ENCODE measurements around the gene ANXA11. TPM values are rescaled to one million over a fixed set of nuclear protein-coding genes. Genes with fewer than 3 reads are reported as not detected.
"Not testable (repeated sequence)": the region's sequence is repeated elsewhere in the genome, so short reads cannot be mapped to it uniquely, and the experiment has no call there.

Gene ANXA11
- total and polyA plus RNA-seq, 2 experiments from 2014 or later, result 42.3 to 70.0 TPM

GRCh38 chr10:80247611-80248010 lies 42.3 kb upstream of the ANXA11 start:
- not testable (repeated sequence) for H3K36me3 Mint-ChIP-seq (ENCODE audit: low read depth); H2AFZ ChIP-seq; H3K4me3 Mint-ChIP-seq; H3K4me1 ChIP-seq (ENCODE audit: insufficient read depth); H4K20me1 ChIP-seq (replicated peaks; ENCODE audit: insufficient read depth); H3K27me3 ChIP-seq (ENCODE audit: insufficient read depth); H3K4me3 ChIP-seq; H3K27ac Mint-ChIP-seq; H3K4me1 Mint-ChIP-seq; H3K9me3 Mint-ChIP-seq; DNase-seq (ENCODE audit: low spot score); ATAC-seq; H3K27ac ChIP-seq (ENCODE audit: low read depth); H3K36me3 ChIP-seq (ENCODE audit: insufficient read depth); H3K4me2 ChIP-seq; H3K79me2 ChIP-seq (replicated peaks; ENCODE audit: insufficient read depth); H3K9me2 ChIP-seq (ENCODE audit: insufficient read depth); H3K27me3 Mint-ChIP-seq (ENCODE audit: insufficient read depth, low read depth, poor library complexity); H3F3A ChIP-seq (replicated peaks; ENCODE audit: low read depth)

DNA sequence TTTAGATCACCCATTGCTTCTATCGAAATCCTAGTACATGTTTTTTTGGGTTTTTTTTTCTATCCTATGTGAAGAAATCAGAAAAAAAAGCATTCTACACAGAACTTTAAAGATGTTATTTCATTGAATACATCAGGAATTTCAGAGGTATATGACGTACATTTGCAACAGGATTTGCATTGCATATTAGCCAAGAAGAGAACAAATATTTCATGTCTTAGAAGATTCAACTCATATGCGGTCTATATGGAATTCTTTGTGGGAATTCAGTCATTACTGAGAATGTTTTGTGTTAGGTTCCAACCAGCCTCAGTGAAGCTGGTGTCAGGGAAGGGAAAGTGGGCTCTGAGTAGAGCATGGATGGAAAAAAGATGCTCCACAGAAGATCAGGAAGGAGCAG lies 39.0 kb upstream of the ANXA11 start:
- H3K4me1 ChIP-seq (ENCODE audit: insufficient read depth); DNase-seq (ENCODE audit: low spot score); H3K27me3 ChIP-seq (ENCODE audit: insufficient read depth); H3K9me2 ChIP-seq (ENCODE audit: insufficient read depth); H3K4me3 ChIP-seq; ATAC-seq; H3K36me3 Mint-ChIP-seq (ENCODE audit: low read depth); H3K27ac ChIP-seq (ENCODE audit: low read depth); H3F3A ChIP-seq (replicated peaks; ENCODE audit: low read depth); H3K4me2 ChIP-seq; H3K27me3 Mint-ChIP-seq (ENCODE audit: insufficient read depth, low read depth, poor library complexity); H4K20me1 ChIP-seq (replicated peaks; ENCODE audit: insufficient read depth); H2AFZ ChIP-seq; H3K9me3 Mint-ChIP-seq; H3K4me3 Mint-ChIP-seq; H3K79me2 ChIP-seq (replicated peaks; ENCODE audit: insufficient read depth); H3K27ac Mint-ChIP-seq; H3K4me1 Mint-ChIP-seq; H3K36me3 ChIP-seq (ENCODE audit: insufficient read depth): not testable (repeated sequence)

DNA sequence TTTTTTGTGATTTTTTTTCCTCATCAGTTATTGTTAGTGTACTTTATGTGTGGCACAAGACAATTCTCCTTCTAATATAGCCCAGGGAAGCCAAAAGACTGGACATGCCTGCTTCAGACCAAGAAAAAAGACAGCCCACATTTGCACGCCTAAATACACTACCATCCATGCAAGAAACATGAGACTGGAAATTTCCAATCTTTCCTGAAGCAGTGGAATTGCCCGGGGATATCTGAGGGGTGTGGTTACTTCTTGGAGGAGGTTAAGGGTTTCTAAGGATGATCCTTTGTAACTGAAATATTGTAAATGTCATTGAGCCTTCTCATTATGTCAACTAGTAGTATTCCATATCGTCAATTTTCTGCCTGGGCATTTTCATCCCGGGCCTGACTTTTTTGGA lies 37.0 kb upstream of the ANXA11 start:
- H3K9me3 Mint-ChIP-seq; ATAC-seq; H3K27ac ChIP-seq (ENCODE audit: low read depth); H3K36me3 ChIP-seq (ENCODE audit: insufficient read depth); H3K4me3 Mint-ChIP-seq; H3K4me1 Mint-ChIP-seq; H4K20me1 ChIP-seq (replicated peaks; ENCODE audit: insufficient read depth); H3K27me3 Mint-ChIP-seq (ENCODE audit: insufficient read depth, low read depth, poor library complexity); H3K4me2 ChIP-seq; H3K36me3 Mint-ChIP-seq (ENCODE audit: low read depth); H3K79me2 ChIP-seq (replicated peaks; ENCODE audit: insufficient read depth); H3K27ac Mint-ChIP-seq; H3K4me1 ChIP-seq (ENCODE audit: insufficient read depth); H3K9me2 ChIP-seq (ENCODE audit: insufficient read depth); H3F3A ChIP-seq (replicated peaks; ENCODE audit: low read depth); H2AFZ ChIP-seq; DNase-seq (ENCODE audit: low spot score); H3K27me3 ChIP-seq (ENCODE audit: insufficient read depth); H3K4me3 ChIP-seq: not testable (repeated sequence)

- not testable (repeated sequence) for H3K27me3 Mint-ChIP-seq (ENCODE audit: insufficient read depth, low read depth, poor library complexity); H3K4me1 Mint-ChIP-seq; H3K36me3 ChIP-seq (ENCODE audit: insufficient read depth); H3K4me1 ChIP-seq (ENCODE audit: insufficient read depth); H3K27ac ChIP-seq (ENCODE audit: low read depth); H3F3A ChIP-seq (replicated peaks; ENCODE audit: low read depth); H3K9me2 ChIP-seq (ENCODE audit: insufficient read depth); H3K36me3 Mint-ChIP-seq (ENCODE audit: low read depth); H3K4me3 ChIP-seq; H3K9me3 Mint-ChIP-seq; H3K79me2 ChIP-seq (replicated peaks; ENCODE audit: insufficient read depth); H4K20me1 ChIP-seq (replicated peaks; ENCODE audit: insufficient read depth); H3K27me3 ChIP-seq (ENCODE audit: insufficient read depth); H3K27ac Mint-ChIP-seq; H2AFZ ChIP-seq; H3K4me3 Mint-ChIP-seq; H3K4me2 ChIP-seq
- peak; percentile 5 for DNase-seq (ENCODE audit: low spot score)
- ATAC-seq, result peak; percentile 77
- TF ChIP-seq, protein P1, sequence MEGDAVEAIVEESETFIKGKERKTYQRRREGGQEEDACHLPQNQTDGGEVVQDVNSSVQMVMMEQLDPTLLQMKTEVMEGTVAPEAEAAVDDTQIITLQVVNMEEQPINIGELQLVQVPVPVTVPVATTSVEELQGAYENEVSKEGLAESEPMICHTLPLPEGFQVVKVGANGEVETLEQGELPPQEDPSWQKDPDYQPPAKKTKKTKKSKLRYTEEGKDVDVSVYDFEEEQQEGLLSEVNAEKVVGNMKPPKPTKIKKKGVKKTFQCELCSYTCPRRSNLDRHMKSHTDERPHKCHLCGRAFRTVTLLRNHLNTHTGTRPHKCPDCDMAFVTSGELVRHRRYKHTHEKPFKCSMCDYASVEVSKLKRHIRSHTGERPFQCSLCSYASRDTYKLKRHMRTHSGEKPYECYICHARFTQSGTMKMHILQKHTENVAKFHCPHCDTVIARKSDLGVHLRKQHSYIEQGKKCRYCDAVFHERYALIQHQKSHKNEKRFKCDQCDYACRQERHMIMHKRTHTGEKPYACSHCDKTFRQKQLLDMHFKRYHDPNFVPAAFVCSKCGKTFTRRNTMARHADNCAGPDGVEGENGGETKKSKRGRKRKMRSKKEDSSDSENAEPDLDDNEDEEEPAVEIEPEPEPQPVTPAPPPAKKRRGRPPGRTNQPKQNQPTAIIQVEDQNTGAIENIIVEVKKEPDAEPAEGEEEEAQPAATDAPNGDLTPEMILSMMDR (conservative IDR thresholded peaks at IDR 0.05; ENCODE audit: low read depth in 2 of 2), result peak in 1 of 2 experiments; percentile 16; a peak in 1 of 4 replicates
These were observed 31.1 kb upstream of the ANXA11 start for GRCh38 chr10:80236457-80236856.

GRCh38 chr10:80234331-80235235 lies 29.2 kb upstream of the ANXA11 start:
- H3K27me3 ChIP-seq (ENCODE audit: insufficient read depth); H3K27ac ChIP-seq (ENCODE audit: low read depth); H4K20me1 ChIP-seq (replicated peaks; ENCODE audit: insufficient read depth); H3K4me3 ChIP-seq; H3K27ac Mint-ChIP-seq; H2AFZ ChIP-seq; H3K9me2 ChIP-seq (ENCODE audit: insufficient read depth); H3K4me2 ChIP-seq; H3K4me3 Mint-ChIP-seq; DNase-seq (ENCODE audit: low spot score); H3K79me2 ChIP-seq (replicated peaks; ENCODE audit: insufficient read depth); H3K4me1 Mint-ChIP-seq; H3K9me3 Mint-ChIP-seq; H3K36me3 ChIP-seq (ENCODE audit: insufficient read depth); H3K4me1 ChIP-seq (ENCODE audit: insufficient read depth); H3K36me3 Mint-ChIP-seq (ENCODE audit: low read depth); ATAC-seq; H3F3A ChIP-seq (replicated peaks; ENCODE audit: low read depth); H3K27me3 Mint-ChIP-seq (ENCODE audit: insufficient read depth, low read depth, poor library complexity): not testable (repeated sequence)

DNA sequence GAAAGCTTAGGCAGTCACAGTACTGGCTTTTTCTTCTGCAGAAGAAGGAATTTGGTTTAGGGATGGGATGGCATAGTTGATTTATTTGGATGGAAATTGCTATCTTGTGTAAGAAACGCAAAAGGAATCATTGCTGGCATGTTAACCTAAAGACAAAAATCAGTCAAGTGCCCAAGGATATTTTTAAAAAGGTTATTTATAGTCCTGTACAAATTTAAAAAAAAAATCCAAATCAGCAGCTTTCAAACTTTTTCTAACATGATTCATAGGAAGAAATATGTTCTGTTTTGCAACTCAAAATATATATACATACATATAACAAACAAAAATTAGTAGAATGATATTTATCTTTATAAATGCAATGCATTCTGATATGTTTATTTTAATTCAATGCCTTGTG lies 28.5 kb upstream of the ANXA11 start:
- not testable (repeated sequence) for H3K36me3 Mint-ChIP-seq (ENCODE audit: low read depth); H3K27me3 Mint-ChIP-seq (ENCODE audit: insufficient read depth, low read depth, poor library complexity); H3K4me1 Mint-ChIP-seq

More for the DNA sequence above, 28.5 kb upstream of the ANXA11 start:
- H3K4me3 ChIP-seq; DNase-seq (ENCODE audit: low spot score); H2AFZ ChIP-seq; ATAC-seq; H3K27me3 ChIP-seq (ENCODE audit: insufficient read depth); H3K9me2 ChIP-seq (ENCODE audit: insufficient read depth); H3K79me2 ChIP-seq (replicated peaks; ENCODE audit: insufficient read depth); H3K27ac Mint-ChIP-seq; H3F3A ChIP-seq (replicated peaks; ENCODE audit: low read depth); H3K27ac ChIP-seq (ENCODE audit: low read depth); H3K9me3 Mint-ChIP-seq; H4K20me1 ChIP-seq (replicated peaks; ENCODE audit: insufficient read depth); H3K4me1 ChIP-seq (ENCODE audit: insufficient read depth); H3K4me3 Mint-ChIP-seq; H3K36me3 ChIP-seq (ENCODE audit: insufficient read depth); H3K4me2 ChIP-seq: not testable (repeated sequence)

Data from GM23338 (cell line).